RWPE1 (cell line): ENCODE data around the gene CATSPERD.

Experiments used
- CTCF ChIA-PET: fragments of 350-600 bp; sonication (Branson Sonifier 250); formaldehyde crosslinking; extraction: SDS; loops from one replicate; lab custom pipeline; 2021; lab: Yijun Ruan, JAX
- POLR2A ChIA-PET: fragments of 400-600 bp; formaldehyde crosslinking; extraction: SDS; loops from one replicate; lab custom pipeline; 2020; ENCODE audit warnings: antibody characterized with exemption; ENCODE audit not compliant: low non-redundant PET; lab: Yijun Ruan, JAX
- DNase-seq: peaks from one replicate; pipeline ENCODE4 v3.0.0; 2012; ENCODE audit warnings: low spot score
- H3K27ac ChIP-seq: fragments of 450-650 bp; 2 replicates; pipeline ENCODE4 v1.5.1; 2017
- TF ChIP-seq, protein P1 (sequence below): fragments of 450-650 bp; conservative IDR thresholded peaks from 2 replicates; pipeline ENCODE4 v1.5.1; 2017; ENCODE audit warnings: low read depth, mild to moderate bottlenecking

CATSPERD gene

DNA sequence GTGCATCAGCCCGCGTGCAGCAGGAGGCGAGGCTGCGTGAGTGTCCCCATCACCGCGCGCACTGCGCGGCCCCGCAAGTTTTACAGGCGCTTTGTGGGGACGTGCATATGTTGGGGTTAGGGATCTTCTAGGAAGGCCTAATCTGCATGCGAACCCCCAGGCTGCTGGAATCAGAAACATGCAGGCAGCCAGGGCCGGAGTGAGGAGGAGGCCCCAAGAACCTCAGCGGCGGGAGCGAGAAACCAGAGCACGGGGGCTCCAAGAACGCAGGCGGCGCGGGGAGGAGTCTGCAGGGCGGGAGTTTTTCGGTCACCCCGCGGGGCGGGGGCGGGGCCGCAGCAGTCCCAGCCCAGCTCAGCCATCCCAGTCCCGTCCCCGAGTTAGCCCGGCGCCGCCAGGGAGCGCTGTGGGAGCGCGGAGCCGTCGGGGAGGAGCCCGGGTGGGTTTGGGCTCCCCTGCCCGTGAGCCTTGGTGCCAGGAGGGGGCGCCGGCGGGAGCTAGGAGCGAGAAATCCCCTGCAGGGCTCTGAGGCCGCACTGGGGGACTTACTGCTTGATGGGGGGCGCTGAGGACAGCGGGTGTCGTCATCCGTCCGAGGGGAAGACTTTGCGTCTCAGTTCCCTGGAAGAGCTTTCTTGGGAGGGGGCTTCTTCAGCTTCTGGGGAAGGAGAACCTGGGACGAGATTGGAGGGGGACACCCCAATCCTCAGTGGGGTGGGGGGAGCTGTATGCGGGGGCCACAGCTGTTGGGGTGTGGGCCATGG, 83.5 kb downstream of the CATSPERD start:
- H3K27ac ChIP-seq, result peak overlapping the region; percentile 39; the same call in 1 of the 2 replicates
- DNase-seq, result peak; percentile 90
- TF ChIP-seq, protein P1, sequence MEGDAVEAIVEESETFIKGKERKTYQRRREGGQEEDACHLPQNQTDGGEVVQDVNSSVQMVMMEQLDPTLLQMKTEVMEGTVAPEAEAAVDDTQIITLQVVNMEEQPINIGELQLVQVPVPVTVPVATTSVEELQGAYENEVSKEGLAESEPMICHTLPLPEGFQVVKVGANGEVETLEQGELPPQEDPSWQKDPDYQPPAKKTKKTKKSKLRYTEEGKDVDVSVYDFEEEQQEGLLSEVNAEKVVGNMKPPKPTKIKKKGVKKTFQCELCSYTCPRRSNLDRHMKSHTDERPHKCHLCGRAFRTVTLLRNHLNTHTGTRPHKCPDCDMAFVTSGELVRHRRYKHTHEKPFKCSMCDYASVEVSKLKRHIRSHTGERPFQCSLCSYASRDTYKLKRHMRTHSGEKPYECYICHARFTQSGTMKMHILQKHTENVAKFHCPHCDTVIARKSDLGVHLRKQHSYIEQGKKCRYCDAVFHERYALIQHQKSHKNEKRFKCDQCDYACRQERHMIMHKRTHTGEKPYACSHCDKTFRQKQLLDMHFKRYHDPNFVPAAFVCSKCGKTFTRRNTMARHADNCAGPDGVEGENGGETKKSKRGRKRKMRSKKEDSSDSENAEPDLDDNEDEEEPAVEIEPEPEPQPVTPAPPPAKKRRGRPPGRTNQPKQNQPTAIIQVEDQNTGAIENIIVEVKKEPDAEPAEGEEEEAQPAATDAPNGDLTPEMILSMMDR, result peak; percentile 96
- ChIA-PET CTCF (interaction anchor here (0.6 to 1.7 kb wide), 38 partner anchors 9 to 1257 kb away, joined by 3 to 20 read pairs (median 4); partner anchors contain the start of genes CAPS, CATSPERD, DUS3L and FUT3), POLR2A (interaction anchor here (0.5 to 1.2 kb wide), 4 partner anchors 18 to 100 kb away, joined by 3 to 7 read pairs (median 4); partner anchors contain the start of gene NDUFA11)

- peak within 1 kb of the TSS; percentile 39 for H3K27ac ChIP-seq
- POLR2A ChIA-PET, result interaction anchor here (0.5 to 1.2 kb wide), 4 partner anchors 17 to 99 kb away, joined by 3 to 7 read pairs (median 4); partner anchors contain the start of gene NDUFA11
- DNase-seq, result peak; percentile 65
- CTCF ChIA-PET, result interaction anchor here (0.5 to 1.7 kb wide), 40 partner anchors 9 to 1258 kb away, joined by 3 to 20 read pairs (median 4); partner anchors contain the start of genes CAPS, CATSPERD, DUS3L and FUT3
- TF ChIP-seq, protein P1, result no peak
Observed at GRCh38 chr19:5804516-5805461, 84.4 kb downstream of the CATSPERD start, which contains the start of gene NRTN. TSS of gene NRTN (plus strand) at chr19:5805067. CDS start at chr19:5824166, 19,099 bp downstream.

- DNase-seq, result peak; percentile 60
- TF ChIP-seq, protein P1, result peak; percentile 83
- peak overlapping the region; percentile 27 for H3K27ac ChIP-seq
- ChIA-PET POLR2A (no interaction called here), CTCF (interaction anchor here (0.5 to 1.0 kb wide), 3 partner anchors 21 to 85 kb away, joined by 3 read pairs; no protein-coding TSS in a partner anchor)
Observed at GRCh38 chr19:5805462-5806132, 85.2 kb downstream of the CATSPERD start.

GRCh38 chr19:5806133-5806489, 85.7 kb downstream of the CATSPERD start:
- ChIA-PET CTCF (interaction anchor here (0.7 to 1.0 kb wide), 5 partner anchors 17 to 94 kb away, joined by 3 to 7 read pairs (median 3); no protein-coding TSS in a partner anchor), POLR2A (no interaction called here)
- peak overlapping the region; percentile 27 for H3K27ac ChIP-seq
- no peak for DNase-seq
- TF ChIP-seq, protein P1, result peak; percentile 42

GRCh38 chr19:5806905-5807304, 86.5 kb downstream of the CATSPERD start:
- POLR2A ChIA-PET, result no interaction called here
- TF ChIP-seq, protein P1, result no peak
- CTCF ChIA-PET, result interaction anchor here (0.6 to 1.0 kb wide), 4 partner anchors 16 to 89 kb away, joined by 3 to 7 read pairs (median 4); no protein-coding TSS in a partner anchor
- DNase-seq, result no peak
- peak overlapping the region; percentile 27 for H3K27ac ChIP-seq
